NCI-H2171 (cell line): Measurements from ENCODE around the gene CLDN22.

Source experiments
- DNase-seq: peaks from one replicate; lab custom pipeline; 2025; lab: John Stamatoyannopoulos, UW

CLDN22 gene

DNA sequence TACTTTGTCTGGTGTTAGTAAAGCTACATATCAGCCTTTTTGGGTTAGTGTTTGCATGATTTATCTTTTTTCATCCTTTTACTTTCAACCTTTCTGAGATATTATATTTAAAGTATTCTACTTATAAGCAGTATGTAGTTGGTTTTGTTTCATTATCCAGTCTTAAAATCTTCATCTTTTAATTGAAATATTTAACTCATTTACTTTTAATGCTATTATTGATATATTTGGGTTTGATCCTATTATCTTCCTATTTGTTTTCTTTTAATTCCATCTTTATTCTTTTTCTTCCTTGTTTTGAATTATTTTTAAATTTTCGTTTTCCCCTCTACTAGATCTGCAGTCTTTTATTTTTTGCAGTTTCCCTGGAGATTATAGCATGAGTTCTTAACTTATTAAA, 44.0 kb downstream of the CLDN22 start:
- no peak for DNase-seq

DNA sequence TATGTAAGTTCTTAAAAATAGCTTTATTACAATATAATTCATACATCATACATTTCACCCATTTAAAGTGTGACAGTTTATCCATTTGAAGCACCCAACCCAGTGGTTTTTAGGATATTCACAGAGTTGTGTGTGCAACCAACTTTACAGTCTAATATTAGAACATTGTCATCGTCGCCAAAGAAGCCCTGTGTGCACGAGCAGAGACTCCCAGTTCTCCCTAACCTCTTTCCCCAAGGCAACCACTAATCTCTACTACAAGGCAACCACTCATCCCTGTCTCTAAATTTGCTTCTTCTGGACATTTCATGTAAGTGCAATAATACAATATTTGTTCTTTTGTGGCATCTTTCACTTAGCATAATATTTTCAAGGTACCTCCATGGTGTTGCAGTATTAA, 47.7 kb downstream of the CLDN22 start:
- no peak for DNase-seq

DNA sequence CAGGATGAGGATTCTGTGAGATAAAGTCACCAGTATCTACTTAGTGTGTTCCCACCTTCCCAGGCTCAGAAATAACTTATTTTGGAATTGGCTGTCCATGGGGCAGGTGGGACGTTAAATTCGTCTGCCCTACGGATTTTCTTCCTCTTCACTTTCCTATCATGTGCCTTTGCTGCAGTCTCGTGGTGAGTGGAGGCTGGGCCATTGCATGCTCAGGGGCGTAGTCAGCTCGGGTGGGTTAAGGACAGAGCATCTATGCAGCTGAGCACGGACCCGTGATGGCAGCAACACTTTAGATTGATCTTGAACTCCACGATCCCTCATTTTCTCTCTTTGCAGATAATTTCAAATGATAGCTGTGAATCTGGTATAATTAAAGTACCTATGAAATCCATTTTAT, 51.5 kb downstream of the CLDN22 start:
- no peak for DNase-seq
